GM12891 (cell line): ENCODE measurements around the gene ARHGAP24.

Experiments
- DNase-seq: peaks from one replicate; pipeline ENCODE4 v3.0.0; 2011; ENCODE audit warnings: low spot score; ENCODE audit not compliant: insufficient read length
- FAIRE-seq: peaks from 2 replicates; lab custom pipeline; 2011; peaks lifted over from hg19 to GRCh38; lab: Jason Lieb, UNC
- PAX5 ChIP-seq: IDR thresholded peaks from 2 replicates; pipeline ENCODE4 v1.6.1; 2011; ENCODE audit warnings: low read length, moderate library complexity, mild to moderate bottlenecking; ENCODE audit not compliant: insufficient read depth, severe bottlenecking
- POLR2A ChIP-seq: IDR thresholded peaks from 2 replicates; pipeline ENCODE4 v1.6.1; 2011; ENCODE audit warnings: low read depth, low read length, control low read depth
- POLR2AphosphoS5 ChIP-seq: IDR thresholded peaks from 2 replicates; pipeline ENCODE4 v1.6.1; 2011; ENCODE audit warnings: low read depth, low read length, control low read depth
- POU2F2 ChIP-seq: IDR thresholded peaks from 2 replicates; pipeline ENCODE4 v1.6.1; 2011; ENCODE audit warnings: low read depth, mild to moderate bottlenecking, control low read depth, low read length, moderate library complexity
- SPI1 ChIP-seq: IDR thresholded peaks from 2 replicates; pipeline ENCODE4 v1.6.1; 2011; ENCODE audit warnings: low read depth, low read length, control low read depth
- TAF1 ChIP-seq: IDR thresholded peaks from 2 replicates; pipeline ENCODE4 v1.6.1; 2011; ENCODE audit warnings: low read depth, low read length, control low read depth

The ARHGAP24 gene

GRCh38 chr4:85942107-85942506, 467.2 kb downstream of the ARHGAP24 start:
- DNase-seq (no peak), FAIRE-seq (no peak)
- TF ChIP-seq SPI1 (no peak), POLR2AphosphoS5 (no peak), PAX5 (no peak), POLR2A (no peak), TAF1 (no peak), POU2F2 (no peak)

DNA sequence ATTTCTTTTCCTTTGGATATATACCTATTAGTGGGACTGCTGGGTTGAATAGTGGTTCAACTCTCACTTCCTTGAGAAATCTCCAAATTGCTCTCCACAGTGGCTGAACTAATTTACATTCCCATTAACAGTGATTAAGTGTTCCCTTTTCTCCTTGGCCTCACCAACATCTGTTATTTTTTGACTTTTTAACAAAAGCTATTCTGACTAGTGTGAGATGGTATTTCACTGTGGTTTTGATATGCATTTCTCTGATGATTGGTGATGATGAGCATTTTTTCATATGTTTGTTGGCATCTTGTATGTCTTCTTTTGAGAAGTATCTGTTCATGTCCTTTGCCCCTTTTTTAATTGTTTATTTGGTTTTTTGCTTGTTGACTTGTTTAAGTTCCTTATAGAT, 471.9 kb downstream of the ARHGAP24 start:
- no peak for DNase-seq
- TF ChIP-seq POU2F2 = no peak
- no peak for FAIRE-seq

GRCh38 chr4:85951099-85951498, 476.1 kb downstream of the ARHGAP24 start:
- TF ChIP-seq POLR2AphosphoS5 (no peak), PAX5 (no peak), POLR2A (no peak), POU2F2 (no peak), SPI1 (no peak), TAF1 (no peak)
- FAIRE-seq = no peak
- no peak for DNase-seq

GRCh38 chr4:85952528-85952927, 477.6 kb downstream of the ARHGAP24 start:
- FAIRE-seq = no peak
- TF ChIP-seq POU2F2 (no peak), POLR2A (no peak), POLR2AphosphoS5 (no peak), TAF1 (no peak), PAX5 (no peak), SPI1 (no peak)
- no peak for DNase-seq

DNA sequence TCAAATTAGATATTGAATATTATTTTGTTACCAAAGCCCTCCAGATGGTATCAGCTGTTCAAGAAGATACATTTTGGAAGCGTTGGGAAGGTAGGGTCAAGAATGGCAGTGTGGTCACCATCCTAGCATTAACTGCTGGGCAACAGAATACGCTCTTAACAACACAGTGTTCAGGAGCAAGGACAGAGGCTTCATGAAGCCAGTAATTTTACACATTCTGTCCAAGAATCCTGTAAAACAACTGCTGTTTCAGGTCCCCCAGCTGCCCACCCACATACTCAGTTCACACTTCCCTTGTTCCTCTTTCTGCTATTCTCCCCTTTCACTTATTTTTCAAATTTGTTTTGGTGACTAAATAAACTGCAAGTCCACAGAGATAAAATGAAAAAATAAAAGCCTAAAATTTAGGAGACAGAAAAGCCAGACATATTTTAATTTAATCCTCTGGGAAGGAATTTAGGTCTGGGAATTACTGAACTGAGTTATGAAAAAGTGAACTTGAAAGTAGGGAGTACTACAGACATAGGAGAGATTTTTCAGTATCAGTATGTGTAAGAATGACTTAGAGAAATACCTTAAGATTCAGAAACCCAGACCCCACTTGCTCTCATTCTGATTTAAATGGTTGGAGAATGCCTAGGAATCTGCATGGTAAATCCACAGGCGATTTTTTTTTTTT, 478.2 kb downstream of the ARHGAP24 start:
- DNase-seq = no peak
- no peak for FAIRE-seq
- TF ChIP-seq POLR2A = no peak
- TF ChIP-seq POLR2AphosphoS5 = no peak
- no peak for TF ChIP-seq POU2F2
- TF ChIP-seq TAF1 = no peak
- TF ChIP-seq SPI1 = no peak
- no peak for TF ChIP-seq PAX5

DNA sequence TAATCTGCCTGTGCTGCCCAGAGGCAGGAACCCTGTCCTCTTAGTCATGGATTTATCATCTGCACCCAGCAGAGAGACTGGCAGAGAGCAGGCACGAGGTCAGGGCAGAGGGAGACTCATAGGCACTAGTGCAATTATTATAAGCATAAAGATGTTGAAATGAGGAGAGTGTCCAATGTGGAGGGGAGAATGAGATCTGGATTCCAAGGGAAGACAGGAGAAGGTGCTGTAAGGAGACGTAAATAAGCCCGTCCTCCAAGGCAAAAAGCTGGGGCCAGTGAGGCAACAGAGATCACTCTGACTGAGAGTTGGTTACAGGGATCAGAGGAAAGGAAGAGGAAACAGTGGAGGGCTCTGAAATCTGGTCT, 478.7 kb downstream of the ARHGAP24 start:
- DNase-seq (no peak), FAIRE-seq (no peak)

GRCh38 chr4:85955620-85956292, 480.8 kb downstream of the ARHGAP24 start:
- TF ChIP-seq POU2F2 = no peak
- TF ChIP-seq SPI1 = no peak
- no peak for TF ChIP-seq TAF1
- TF ChIP-seq POLR2A = no peak
- no peak for TF ChIP-seq POLR2AphosphoS5
- no peak for TF ChIP-seq PAX5
- no peak for FAIRE-seq
- DNase-seq = no peak

More for the DNA sequence above, 478.7 kb downstream of the ARHGAP24 start:
- TF ChIP-seq POLR2AphosphoS5 = no peak
- TF ChIP-seq PAX5 = no peak
- TF ChIP-seq POU2F2 = no peak
- no peak for TF ChIP-seq POLR2A
- no peak for TF ChIP-seq TAF1
- TF ChIP-seq SPI1 = no peak

DNA sequence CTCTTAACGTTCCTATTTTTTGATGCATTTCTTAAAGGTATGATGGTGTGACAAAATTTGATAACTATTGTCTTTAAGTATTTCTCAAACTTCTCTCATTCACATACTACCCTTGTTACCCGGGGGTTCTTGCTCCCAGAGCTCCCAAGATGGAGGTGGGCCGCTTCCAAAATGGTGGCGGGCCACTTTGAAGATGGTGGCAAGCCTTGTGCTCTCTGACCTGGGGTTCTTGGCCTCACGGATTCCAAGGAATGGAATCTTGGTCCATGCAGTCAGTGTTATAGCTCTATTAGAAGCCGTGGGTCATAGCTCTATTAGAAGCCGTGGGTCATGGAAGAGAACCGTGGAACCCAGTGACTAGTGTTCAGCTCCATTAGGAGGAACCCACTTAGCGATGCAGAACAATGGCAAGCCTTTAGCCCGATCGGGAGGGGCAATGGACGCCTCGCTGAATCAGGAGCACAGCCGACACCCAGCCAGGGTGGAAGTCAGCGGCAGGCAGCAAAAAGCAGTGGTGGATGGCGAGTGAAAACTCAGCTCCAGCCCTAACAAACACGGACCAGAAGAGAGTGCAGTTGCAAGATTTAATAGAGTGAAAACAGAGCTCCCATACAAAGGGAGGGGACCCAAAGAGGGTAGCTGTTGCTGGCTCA, 481.5 kb downstream of the ARHGAP24 start:
- FAIRE-seq (no peak), DNase-seq (no peak)

GRCh38 chr4:85961887-85962286, 486.9 kb downstream of the ARHGAP24 start:
- no peak for FAIRE-seq
- DNase-seq = no peak
- TF ChIP-seq SPI1 = no peak

More for the DNA sequence above, 481.5 kb downstream of the ARHGAP24 start:
- TF ChIP-seq TAF1 = no peak
- TF ChIP-seq SPI1 = no peak
- TF ChIP-seq PAX5 = no peak
- TF ChIP-seq POU2F2 = no peak
- no peak for TF ChIP-seq POLR2AphosphoS5
- no peak for TF ChIP-seq POLR2A

GRCh38 chr4:85963231-85963630, 488.3 kb downstream of the ARHGAP24 start:
- no peak for DNase-seq
- TF ChIP-seq PAX5 (no peak), POU2F2 (no peak), TAF1 (no peak), POLR2A (no peak), POLR2AphosphoS5 (no peak), SPI1 (no peak)
- FAIRE-seq = no peak
